Stimulated activated naive CD4-positive, alpha-beta T cell treated with Interleukin-2 at 50 U/mL for 16 hours (primary cell): ENCODE data around the gene EMILIN1.

Experiments
- DNase-seq: peaks from one replicate; lab custom pipeline; 2025; lab: John Stamatoyannopoulos, UW

Gene EMILIN1

GRCh38 chr2:27080603-27080936 lies 2.2 kb downstream of the EMILIN1 start:
- no peak for DNase-seq

GRCh38 chr2:27081984-27082772 lies 3.8 kb downstream of the EMILIN1 start:
- no peak for DNase-seq

GRCh38 chr2:27082773-27083409 lies 4.5 kb downstream of the EMILIN1 start:
- no peak for DNase-seq

- DNase-seq: no peak
Observed at GRCh38 chr2:27083410-27084296, 5.2 kb downstream of the EMILIN1 start.

GRCh38 chr2:27084297-27085061 lies 6.1 kb downstream of the EMILIN1 start:
- DNase-seq: no peak

- no peak for DNase-seq
Observed at GRCh38 chr2:27085062-27085672, 6.8 kb downstream of the EMILIN1 start.

- peak; percentile 31 for DNase-seq
Observed at GRCh38 chr2:27085673-27086089, 7.3 kb downstream of the EMILIN1 start.

GRCh38 chr2:27086090-27086723 lies 7.8 kb downstream of the EMILIN1 start:
- peak; percentile 94 for DNase-seq

GRCh38 chr2:27086724-27087593 lies 8.5 kb downstream of the EMILIN1 start, which contains the start of gene KHK:
Gene KHK, plus strand, starts transcription at chr2:27086772. Its CDS starts 488 bp downstream, at chr2:27087260.
- DNase-seq: no peak

- no peak for DNase-seq
Observed at GRCh38 chr2:27087823-27088410, 9.5 kb downstream of the EMILIN1 start.

- no peak for DNase-seq
Observed at GRCh38 chr2:27088634-27089033, 10.2 kb downstream of the EMILIN1 start.

- no peak for DNase-seq
Observed at GRCh38 chr2:27089111-27089954, 10.9 kb downstream of the EMILIN1 start.

- no peak for DNase-seq
Observed at GRCh38 chr2:27091746-27092695, 13.6 kb downstream of the EMILIN1 start.

- no peak for DNase-seq
Observed at GRCh38 chr2:27092696-27093429, 14.4 kb downstream of the EMILIN1 start.

- no peak for DNase-seq
Observed at GRCh38 chr2:27093430-27094352, 15.3 kb downstream of the EMILIN1 start.
